Panc1 (cell line): ENCODE results near the gene AFF2. TPM values are rescaled to one million over a fixed set of nuclear protein-coding genes. Genes with fewer than 3 reads are reported as not detected.

Source experiments
- ATAC-seq: fragments of 200-7000 bp; cut with Tn5 transposase; 2 replicates; pipeline ENCODE4 v1.9.1; 2020; ENCODE audit warnings: mild to moderate bottlenecking, moderate library complexity
- BruUV-seq: library from RNA; stranded (reverse); fragments of 400-500 nt; replicated peaks from 2 replicates; lab custom pipeline; 2021; lab: Mats Ljungman, UMichigan
- CTCF ChIA-PET: fragments of 300-600 bp; sonication (Branson Sonifier 250); formaldehyde crosslinking; loops from one replicate; lab custom pipeline; 2022; ENCODE audit warnings: antibody characterized with exemption; lab: Charles Lee
- POLR2A ChIA-PET: fragments of 300-600 bp; sonication (Branson Sonifier 250); formaldehyde crosslinking; loops from one replicate; lab custom pipeline; 2022; ENCODE audit warnings: antibody characterized with exemption; lab: Charles Lee
- DNase-seq: peaks from one replicate; pipeline ENCODE4 v3.0.0-alpha.2; 2010; ENCODE audit warnings: low read depth, low spot score
- H3K27ac ChIP-seq: 2 replicates; pipeline ENCODE4 v1.5.1; 2011; ENCODE audit warnings: mild to moderate bottlenecking, low read length, inconsistent platforms
- H3K27me3 ChIP-seq: fragments of 200-500 bp; sonication (Bioruptor generic); 2 replicates; pipeline ENCODE4 v1.6.0; 2014; ENCODE audit warnings: low read length, inconsistent platforms; ENCODE audit not compliant: control insufficient read depth, insufficient read depth
- H3K36me3 ChIP-seq: fragments of 200-500 bp; sonication (Bioruptor generic); 2 replicates; pipeline ENCODE4 v1.5.1; 2014; ENCODE audit warnings: inconsistent platforms, mild to moderate bottlenecking, low read length, moderate library complexity; ENCODE audit not compliant: control insufficient read depth, insufficient read depth
- H3K4me1 ChIP-seq: 2 replicates; pipeline ENCODE4 v1.5.1; 2011; ENCODE audit warnings: inconsistent platforms, mild to moderate bottlenecking, low read length, moderate library complexity; ENCODE audit not compliant: control insufficient read depth, insufficient read depth
- H3K4me3 ChIP-seq, 2 experiments: 2 replicates each; pipeline ENCODE4 v1.5.1; 2011 to 2012; ENCODE audit warnings: low read depth in 2 of 2, low read length in 2 of 2, mild to moderate bottlenecking in 2 of 2, inconsistent platforms in 1 of 2, moderate library complexity in 1 of 2
- H3K9me3 ChIP-seq: fragments of 200-500 bp; sonication (Bioruptor generic); 2 replicates; pipeline ENCODE4 v1.5.1; 2014; ENCODE audit warnings: low read depth, mild to moderate bottlenecking, inconsistent platforms, low read length, moderate library complexity; ENCODE audit not compliant: control insufficient read depth, insufficient read depth
- CTCF ChIP-seq: fragments of 450-650 bp; IDR thresholded peaks from 2 replicates; pipeline ENCODE4 v1.5.1; 2017; ENCODE audit warnings: mild to moderate bottlenecking
- POLR2AphosphoS5 ChIP-seq: IDR thresholded peaks from 2 replicates; pipeline ENCODE4 v1.6.1; 2012; ENCODE audit warnings: mild to moderate bottlenecking, low read depth, low read length, moderate library complexity
- REST ChIP-seq, 2 experiments: IDR thresholded peaks; 2 replicates each; pipeline ENCODE4 v1.6.1; 2011 to 2012; ENCODE audit warnings: low read depth in 2 of 2, control low read depth in 1 of 2, low read length in 1 of 2, mild to moderate bottlenecking in 1 of 2, moderate library complexity in 1 of 2; ENCODE audit not compliant: insufficient read depth in 1 of 2
- SIN3A ChIP-seq: IDR thresholded peaks from 2 replicates; pipeline ENCODE4 v1.6.1; 2012; ENCODE audit warnings: low read depth, mild to moderate bottlenecking, low read length, moderate library complexity, borderline replicate concordance; ENCODE audit not compliant: insufficient read depth
- TCF7L2 ChIP-seq: IDR thresholded peaks from 2 replicates; pipeline ENCODE4 v1.6.1; 2011; ENCODE audit warnings: mild to moderate bottlenecking, low read depth, low read length, inconsistent platforms
- in situ Hi-C: cut with HindIII; loops from 2 replicates; pipeline ENCODE4 v1.10.0; 2016; ENCODE audit warnings: low sequenced_read_pairs, low pct_unique_long_range_greater_than_20kb
- intact Hi-C: fragments of 100-400 bp; cut with micrococcal nuclease; formaldehyde crosslinking; loops from one replicate; pipeline ENCODE4 v1.10.0; 2022; ENCODE audit not compliant: unreplicated experiment
- total RNA-seq: library from RNA; stranded (reverse); gene quantifications from one replicate; pipeline ENCODE4 v1.2.1, GENCODE V29; 2021; ENCODE audit not compliant: unreplicated experiment

Gene AFF2
- total RNA-seq, 1 experiment from 2014 or later: 0.05 TPM

DNA sequence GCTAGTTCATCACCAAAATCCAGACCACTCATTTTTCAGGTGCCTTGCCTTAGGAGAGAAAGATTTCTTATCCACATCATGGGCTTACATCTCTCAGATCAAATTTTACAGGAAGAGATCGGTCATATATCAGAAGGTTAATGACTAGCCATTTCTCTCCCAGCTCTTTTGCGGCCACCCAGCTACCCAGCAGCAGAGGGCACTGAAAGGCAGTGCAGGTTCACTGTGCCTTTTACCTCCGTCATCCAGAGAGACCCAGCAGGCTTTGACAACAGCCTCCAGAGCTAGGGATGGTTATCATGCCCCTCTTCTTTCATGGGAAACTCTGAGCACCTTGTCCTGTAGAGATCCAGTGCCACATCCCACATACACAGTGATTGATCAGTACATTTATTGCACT, 384.8 kb downstream of the AFF2 start:
- Histone ChIP-seq H3K9me3 (no peaks in the 10 kb centered on the region), H3K36me3 (no peaks in the 10 kb centered on the region), H3K27me3 (no peaks in the 10 kb centered on the region), H3K27ac (no peak overlapping the region), H3K4me1 (no peaks in the 10 kb centered on the region), H3K4me3 (no peak overlapping the region)
- intact Hi-C loops (no loop called here), in situ Hi-C loops (no loop called here)
- BruUV-seq: no TSS peak
- ChIA-PET POLR2A (no interaction called here), CTCF (no interaction called here)
- ATAC-seq (no peak), DNase-seq (no peak)
- TF ChIP-seq TCF7L2 (no peak), POLR2AphosphoS5 (no peak)

DNA sequence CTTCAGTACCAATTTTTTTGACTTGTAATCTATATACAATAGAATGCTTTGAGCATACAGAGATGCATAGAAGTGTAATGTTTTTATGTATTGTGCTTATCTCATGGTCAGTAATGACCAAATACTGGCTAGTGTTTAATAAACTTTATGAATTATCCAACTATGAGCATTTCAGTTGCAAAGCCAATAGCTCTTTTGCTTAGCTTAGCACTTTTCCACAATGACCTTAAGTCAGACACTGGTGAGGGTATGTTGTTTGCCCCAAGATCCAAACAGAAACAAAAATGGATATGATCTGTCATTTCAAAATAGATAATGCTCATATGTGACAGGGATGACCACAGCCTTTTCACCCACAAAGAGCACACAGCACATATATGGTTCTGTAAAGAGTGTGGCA, 393.0 kb downstream of the AFF2 start:
- Histone ChIP-seq H3K4me1 (no peaks in the 10 kb centered on the region), H3K27me3 (no peaks in the 10 kb centered on the region), H3K4me3 (no peak overlapping the region), H3K9me3 (no peaks in the 10 kb centered on the region), H3K36me3 (no peaks in the 10 kb centered on the region), H3K27ac (no peak overlapping the region)
- BruUV-seq: no TSS peak
- in situ Hi-C loops (no loop called here), intact Hi-C loops (no loop called here)
- DNase-seq (no peak), ATAC-seq (no peak)
- POLR2A ChIA-PET: no interaction called here
- CTCF ChIA-PET: no interaction called here
- TF ChIP-seq SIN3A: no peak
- TF ChIP-seq TCF7L2: no peak
- TF ChIP-seq POLR2AphosphoS5: no peak
- no peak for TF ChIP-seq REST (IDR thresholded peaks at IDR 0.05; ENCODE audit: insufficient read depth in 1 of 2, low read depth in 2 of 2, low read length in 1 of 2)
- no peak for TF ChIP-seq CTCF

- in situ Hi-C loops (no loop called here), intact Hi-C loops (no loop called here)
- H3K4me3 ChIP-seq: no peak overlapping the region
- ATAC-seq: no peak
- BruUV-seq: no TSS peak
- CTCF ChIA-PET: interaction anchor here (0.7 kb wide), 1 partner anchor 368 kb away, joined by 3 read pairs; no protein-coding TSS in a partner anchor
- H3K9me3 ChIP-seq: no peaks in the 10 kb centered on the region
- POLR2A ChIA-PET: no interaction called here
- no peaks in the 10 kb centered on the region for H3K27me3 ChIP-seq
- H3K4me1 ChIP-seq: no peaks in the 10 kb centered on the region
- TF ChIP-seq CTCF (no peak), TCF7L2 (no peak), SIN3A (no peak), REST (IDR thresholded peaks at IDR 0.05; ENCODE audit: insufficient read depth in 1 of 2, low read depth in 2 of 2, low read length in 1 of 2) (no peak), POLR2AphosphoS5 (no peak)
- H3K36me3 ChIP-seq: no peaks in the 10 kb centered on the region
- H3K27ac ChIP-seq: no peak overlapping the region
- DNase-seq: no peak
Measured at GRCh38 chrX:148902581-148902980, 402.2 kb downstream of the AFF2 start.
